IPS-18a (cell line): Measurements from ENCODE around the gene RMDN2.

Source experiments
- H3K27ac ChIP-seq: one replicate; pipeline ENCODE4 v1.5.1; 2013; ENCODE audit warnings: low read length
- H3K27me3 ChIP-seq: one replicate; pipeline ENCODE4 v1.6.1; 2013; ENCODE audit warnings: mild to moderate bottlenecking, low read length; ENCODE audit not compliant: control insufficient read depth, insufficient read depth
- H3K36me3 ChIP-seq: one replicate; pipeline ENCODE4 v1.6.1; 2013; ENCODE audit warnings: low read depth, low read length; ENCODE audit not compliant: control insufficient read depth
- H3K4me1 ChIP-seq: one replicate; pipeline ENCODE4 v1.6.1; 2013; ENCODE audit warnings: low read depth, low read length; ENCODE audit not compliant: control insufficient read depth
- H3K4me3 ChIP-seq: one replicate; pipeline ENCODE4 v1.5.1; 2013; ENCODE audit warnings: low read length
- H3K9ac ChIP-seq: one replicate; pipeline ENCODE4 v1.6.1; 2013; ENCODE audit warnings: mild to moderate bottlenecking, low read length, moderate library complexity
- H3K9me3 ChIP-seq: one replicate; pipeline ENCODE4 v1.6.1; 2013; ENCODE audit warnings: low read depth, low read length; ENCODE audit not compliant: control insufficient read depth

RMDN2 gene

GRCh38 chr2:37887286-37887685, 37.8 kb upstream of the RMDN2 start:
- no peak overlapping the region for H3K27ac ChIP-seq
- no peaks in the 10 kb centered on the region for H3K36me3 ChIP-seq
- H3K27me3 ChIP-seq: no peaks in the 10 kb centered on the region

DNA sequence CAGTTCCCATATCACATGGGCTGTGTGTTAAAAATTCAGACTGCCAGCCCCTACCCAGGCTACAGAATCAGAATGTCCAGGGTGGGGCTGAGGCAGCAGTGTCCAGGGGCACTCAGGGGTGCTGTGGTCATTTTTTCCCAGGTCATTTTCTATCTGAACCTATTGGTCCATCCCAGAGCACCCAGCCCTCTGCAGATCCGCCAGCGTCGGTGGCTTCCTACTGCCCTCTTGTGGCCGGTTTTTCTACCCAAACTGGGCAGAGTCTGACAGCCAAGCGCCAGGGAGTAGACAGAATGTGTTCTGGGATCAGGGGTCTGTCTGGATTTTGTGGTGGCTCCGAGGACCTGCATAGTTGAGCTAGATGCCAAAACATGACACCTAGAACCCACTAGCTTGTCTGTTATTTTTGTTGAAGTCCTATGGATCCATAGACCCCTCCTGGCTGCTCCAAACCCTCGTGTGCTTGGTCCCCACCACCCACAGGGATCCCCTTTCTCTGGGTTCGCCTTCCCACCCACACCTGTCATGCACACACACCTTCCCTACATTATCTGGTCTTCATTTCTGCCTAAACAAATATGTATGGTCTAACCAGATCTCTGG, 34.1 kb upstream of the RMDN2 start:
- Histone ChIP-seq H3K27ac (no peak overlapping the region), H3K27me3 (no peaks in the 10 kb centered on the region), H3K36me3 (no peaks in the 10 kb centered on the region), H3K4me1 (no peaks in the 10 kb centered on the region), H3K9ac (no peak overlapping the region), H3K9me3 (no peaks in the 10 kb centered on the region), H3K4me3 (no peak overlapping the region)

More at GRCh38 chr2:37887286-37887685, 37.8 kb upstream of the RMDN2 start:
- no peak overlapping the region for H3K4me3 ChIP-seq
- H3K9ac ChIP-seq: no peak overlapping the region
- no peaks in the 10 kb centered on the region for H3K9me3 ChIP-seq
- peaks cover 7% of the 10 kb centered on the region for H3K4me1 ChIP-seq

- no peak overlapping the region for H3K27ac ChIP-seq
- H3K9ac ChIP-seq: no peak overlapping the region
- H3K27me3 ChIP-seq: no peaks in the 10 kb centered on the region
- no peaks in the 10 kb centered on the region for H3K9me3 ChIP-seq
- H3K36me3 ChIP-seq: no peaks in the 10 kb centered on the region
- H3K4me3 ChIP-seq: no peak overlapping the region
- no peaks in the 10 kb centered on the region for H3K4me1 ChIP-seq
Measured at GRCh38 chr2:37891846-37892435, 33.1 kb upstream of the RMDN2 start.

DNA sequence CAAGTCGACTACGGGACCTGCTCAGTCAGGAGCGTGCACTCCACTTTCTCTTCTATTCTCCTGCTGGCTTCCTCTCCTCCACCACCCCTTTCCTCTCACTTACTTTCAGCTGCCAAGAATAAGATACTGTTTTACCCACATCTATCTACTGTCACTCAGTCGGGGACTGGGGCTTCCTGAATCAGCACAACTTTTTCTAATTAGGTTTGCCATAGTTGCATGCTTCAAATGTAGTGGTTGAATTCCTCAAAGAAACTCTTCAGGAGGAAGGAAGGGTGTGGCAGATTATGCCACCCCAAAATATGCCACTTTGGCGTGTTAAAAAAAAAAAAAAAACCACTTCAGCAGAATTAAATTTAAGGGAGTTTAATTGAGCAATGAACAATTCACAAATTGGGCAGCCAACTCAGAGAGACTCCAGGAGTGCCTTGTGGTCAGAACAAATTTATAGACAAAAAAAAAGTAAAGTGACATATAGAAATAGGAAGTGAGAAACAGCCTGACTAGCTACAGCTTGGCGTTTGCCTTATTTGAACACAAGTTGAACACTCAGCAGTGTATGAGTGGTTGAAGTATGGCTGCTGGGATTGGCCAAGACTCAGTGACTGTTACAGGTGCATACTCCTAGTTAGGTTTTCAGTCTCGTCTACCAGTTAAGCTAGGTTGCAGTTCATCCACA, 32.5 kb upstream of the RMDN2 start:
- Histone ChIP-seq H3K9me3 (no peaks in the 10 kb centered on the region), H3K4me3 (no peak overlapping the region), H3K27ac (no peak overlapping the region), H3K27me3 (no peaks in the 10 kb centered on the region), H3K36me3 (no peaks in the 10 kb centered on the region), H3K4me1 (no peaks in the 10 kb centered on the region), H3K9ac (no peak overlapping the region)

GRCh38 chr2:37893327-37893726, 31.8 kb upstream of the RMDN2 start:
- Histone ChIP-seq H3K4me3 (no peak overlapping the region), H3K27me3 (no peaks in the 10 kb centered on the region), H3K9me3 (no peaks in the 10 kb centered on the region), H3K36me3 (no peaks in the 10 kb centered on the region), H3K27ac (no peak overlapping the region), H3K9ac (no peak overlapping the region), H3K4me1 (no peaks in the 10 kb centered on the region)

DNA sequence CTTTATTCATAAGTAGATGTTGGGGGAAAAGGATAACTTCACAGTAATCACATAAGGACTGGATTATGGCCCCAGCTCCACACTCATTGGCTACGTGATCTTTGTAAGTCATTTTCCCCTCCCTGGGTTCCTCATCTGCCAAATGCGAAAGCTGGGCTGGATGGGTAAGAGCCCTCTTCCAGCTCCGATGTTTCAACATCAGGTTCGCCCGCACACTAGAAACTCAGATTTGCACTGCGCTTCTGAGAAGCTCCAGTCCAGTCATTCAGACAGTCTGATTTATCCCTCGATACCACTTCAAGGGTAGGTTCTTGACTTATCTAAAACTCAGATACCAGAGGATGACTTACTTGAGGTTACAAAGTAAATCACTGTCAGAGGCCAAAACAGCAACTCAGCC, 31.0 kb upstream of the RMDN2 start:
- Histone ChIP-seq H3K27me3 (no peaks in the 10 kb centered on the region), H3K36me3 (no peaks in the 10 kb centered on the region), H3K27ac (no peak overlapping the region), H3K9me3 (no peaks in the 10 kb centered on the region), H3K9ac (no peak overlapping the region), H3K4me1 (no peaks in the 10 kb centered on the region), H3K4me3 (no peak overlapping the region)

GRCh38 chr2:37894601-37895000, 30.5 kb upstream of the RMDN2 start:
- Histone ChIP-seq H3K4me1 (no peaks in the 10 kb centered on the region), H3K36me3 (no peaks in the 10 kb centered on the region), H3K9me3 (no peaks in the 10 kb centered on the region), H3K4me3 (no peak overlapping the region), H3K27me3 (no peaks in the 10 kb centered on the region), H3K27ac (no peak overlapping the region), H3K9ac (no peak overlapping the region)

DNA sequence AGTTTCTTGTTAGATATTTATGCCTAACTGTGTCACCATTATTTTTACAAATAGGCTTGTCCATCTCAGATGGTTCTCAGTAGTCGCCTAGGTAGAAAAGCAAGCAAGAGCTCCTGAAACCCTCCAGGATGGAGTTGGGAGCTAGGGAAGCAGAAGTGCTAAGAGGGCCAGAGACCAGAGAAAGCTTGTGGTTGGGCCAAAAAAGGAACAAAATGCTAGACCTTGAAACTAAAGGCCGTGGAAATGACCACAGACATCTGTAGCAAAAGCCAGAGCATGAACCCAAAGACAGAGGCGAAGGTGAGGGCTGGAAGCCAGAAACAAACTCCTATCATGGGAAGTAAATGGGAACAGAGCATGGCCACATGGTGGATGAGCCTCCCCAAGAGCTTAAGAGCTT, 29.9 kb upstream of the RMDN2 start:
- no peaks in the 10 kb centered on the region for H3K27me3 ChIP-seq
- no peaks in the 10 kb centered on the region for H3K9me3 ChIP-seq
- H3K4me1 ChIP-seq: no peaks in the 10 kb centered on the region
- H3K4me3 ChIP-seq: no peak overlapping the region
- H3K9ac ChIP-seq: no peak overlapping the region
- H3K27ac ChIP-seq: no peak overlapping the region
- H3K36me3 ChIP-seq: no peaks in the 10 kb centered on the region

DNA sequence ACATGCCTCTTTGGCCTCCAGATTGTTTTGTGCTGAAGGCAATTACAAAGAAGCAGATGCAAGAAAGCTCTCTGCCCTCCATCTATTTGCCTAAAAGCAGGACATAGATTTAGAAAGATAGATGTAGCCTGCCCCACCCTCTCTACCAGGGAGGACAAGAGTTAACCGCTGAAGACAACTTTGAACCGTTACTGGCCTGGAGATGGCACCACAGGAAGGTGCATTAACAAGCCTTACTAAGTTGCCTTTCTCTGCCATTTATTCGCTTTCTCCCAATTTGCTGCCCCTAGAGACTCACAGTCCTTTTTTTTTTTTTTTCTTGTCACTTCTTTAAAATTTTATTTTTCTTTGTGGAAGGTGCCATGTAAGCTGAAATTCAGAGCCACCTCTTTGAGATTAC, 28.8 kb upstream of the RMDN2 start:
- no peak overlapping the region for H3K4me3 ChIP-seq
- H3K9ac ChIP-seq: no peak overlapping the region
- no peaks in the 10 kb centered on the region for H3K27me3 ChIP-seq
- H3K27ac ChIP-seq: no peak overlapping the region
- no peaks in the 10 kb centered on the region for H3K36me3 ChIP-seq
- no peaks in the 10 kb centered on the region for H3K4me1 ChIP-seq
- no peaks in the 10 kb centered on the region for H3K9me3 ChIP-seq

DNA sequence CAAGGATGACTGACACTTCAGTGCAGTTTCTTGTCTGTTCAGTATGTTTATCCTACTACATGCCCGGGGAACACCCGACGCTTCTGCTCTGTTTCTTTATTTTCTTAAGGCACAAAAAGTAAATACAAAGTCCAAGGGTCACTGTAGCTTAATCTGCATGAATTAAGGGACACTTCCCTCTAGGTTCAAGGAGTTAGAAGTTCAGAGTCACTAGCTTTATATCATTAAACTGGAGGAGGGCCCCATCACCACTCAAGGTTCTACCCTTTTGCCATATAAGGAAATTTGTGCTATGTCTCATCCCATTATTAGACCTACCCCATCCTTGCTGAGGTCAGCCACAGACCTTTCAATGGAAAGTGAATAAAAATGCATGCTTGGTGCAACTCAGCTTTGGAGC, 27.6 kb upstream of the RMDN2 start:
- Histone ChIP-seq H3K4me3 (no peak overlapping the region), H3K9ac (no peak overlapping the region), H3K27ac (no peak overlapping the region)

GRCh38 chr2:37898448-37898847, 26.6 kb upstream of the RMDN2 start:
- Histone ChIP-seq H3K27me3 (no peaks in the 10 kb centered on the region), H3K4me1 (no peaks in the 10 kb centered on the region), H3K27ac (no peak overlapping the region), H3K9me3 (no peaks in the 10 kb centered on the region), H3K4me3 (no peak overlapping the region), H3K9ac (no peak overlapping the region), H3K36me3 (no peaks in the 10 kb centered on the region)

More for the DNA sequence above, 27.6 kb upstream of the RMDN2 start:
- H3K9me3 ChIP-seq: no peaks in the 10 kb centered on the region
- no peaks in the 10 kb centered on the region for H3K27me3 ChIP-seq
- no peaks in the 10 kb centered on the region for H3K36me3 ChIP-seq
- no peaks in the 10 kb centered on the region for H3K4me1 ChIP-seq

GRCh38 chr2:37902991-37903390, 22.1 kb upstream of the RMDN2 start:
- H3K36me3 ChIP-seq: no peaks in the 10 kb centered on the region
- H3K9ac ChIP-seq: no peak overlapping the region
- H3K27ac ChIP-seq: no peak overlapping the region

More at GRCh38 chr2:37902991-37903390, 22.1 kb upstream of the RMDN2 start:
- Histone ChIP-seq H3K27me3 (no peaks in the 10 kb centered on the region), H3K9me3 (no peaks in the 10 kb centered on the region), H3K4me1 (no peaks in the 10 kb centered on the region), H3K4me3 (no peak overlapping the region)
